Body of pancreas (tissue), 4 donors: Measurements from ENCODE around the gene AKT3.

Source experiments
- CTCF ChIP-seq, 7 experiments: fragments of 450-650 bp in 4 of 7; fragments of 200-600 bp in 3 of 7; sonication (generic) in 3 of 7; IDR thresholded peaks; one replicate each; pipeline ENCODE4 v1.5.1; 2016 to 2019; ENCODE audit warnings: antibody characterized with exemption in 7 of 7
- POLR2A ChIP-seq, 3 donors: fragments of 450-650 bp; IDR thresholded peaks; one replicate each; pipeline ENCODE4 v1.6.1; 2016; ENCODE audit warnings: antibody characterized with exemption in 3 of 3, mild to moderate bottlenecking in 2 of 3

- TF ChIP-seq POLR2A (IDR thresholded peaks at IDR 0.05) (no peak), CTCF (IDR thresholded peaks at IDR 0.05) (no peak)
Observed at GRCh38 chr1:243477731-243478290, 372.2 kb downstream of the AKT3 start.
